Lower leg skin (tissue), 3 donors: ENCODE measurements around the gene ENAH.

Experiments used
- POLR2A ChIP-seq, 2 donors: fragments of 450-650 bp; IDR thresholded peaks; one replicate each; pipeline ENCODE4 v1.6.1; 2016 to 2017; ENCODE audit warnings: antibody characterized with exemption in 2 of 2, mild to moderate bottlenecking in 1 of 2, moderate library complexity in 1 of 2
- TF ChIP-seq, protein P1 (sequence below), 3 donors: fragments of 450-650 bp; IDR thresholded peaks; one replicate each; pipeline ENCODE4 v1.5.1; 2016; ENCODE audit warnings: antibody characterized with exemption in 3 of 3, mild to moderate bottlenecking in 3 of 3, moderate library complexity in 2 of 3

DNA sequence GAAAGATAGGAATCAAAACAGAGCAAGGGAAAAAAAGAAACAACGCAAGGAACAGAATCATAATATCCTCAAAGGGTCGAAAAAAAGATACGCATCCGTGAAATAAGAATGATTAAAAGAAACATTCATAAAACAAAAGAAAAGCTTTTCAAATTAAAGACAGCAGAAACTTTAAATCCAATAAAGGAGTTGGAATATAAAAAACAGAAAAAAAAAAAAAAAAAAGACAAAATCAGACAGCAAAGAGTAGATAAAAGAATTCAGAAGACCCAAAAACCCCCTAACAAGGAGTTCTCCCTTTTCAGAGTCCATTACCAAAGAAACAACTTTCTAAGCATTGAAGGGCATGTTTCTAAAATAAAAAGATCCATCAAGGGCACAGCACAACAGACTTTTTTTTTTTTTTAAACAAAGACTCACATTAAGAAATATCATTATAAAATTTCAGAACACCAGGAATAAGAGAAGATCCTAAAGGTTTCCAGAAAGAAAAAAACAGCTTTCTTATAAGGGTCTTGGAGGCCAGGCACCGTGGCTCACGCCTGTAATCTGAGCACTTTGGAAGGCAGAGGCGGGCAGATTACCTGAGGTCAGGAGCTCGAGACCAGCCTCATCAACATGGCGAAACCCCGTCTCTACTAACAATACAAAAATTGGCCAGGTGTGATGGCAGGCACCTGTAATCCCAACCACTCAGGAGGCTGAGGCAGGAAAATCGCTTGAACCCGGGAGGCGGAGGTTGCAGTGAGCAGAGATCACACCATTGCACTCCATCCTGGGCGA lies 44.7 kb downstream of the ENAH start:
- no peak for TF ChIP-seq POLR2A (IDR thresholded peaks at IDR 0.05)
- TF ChIP-seq, protein P1, sequence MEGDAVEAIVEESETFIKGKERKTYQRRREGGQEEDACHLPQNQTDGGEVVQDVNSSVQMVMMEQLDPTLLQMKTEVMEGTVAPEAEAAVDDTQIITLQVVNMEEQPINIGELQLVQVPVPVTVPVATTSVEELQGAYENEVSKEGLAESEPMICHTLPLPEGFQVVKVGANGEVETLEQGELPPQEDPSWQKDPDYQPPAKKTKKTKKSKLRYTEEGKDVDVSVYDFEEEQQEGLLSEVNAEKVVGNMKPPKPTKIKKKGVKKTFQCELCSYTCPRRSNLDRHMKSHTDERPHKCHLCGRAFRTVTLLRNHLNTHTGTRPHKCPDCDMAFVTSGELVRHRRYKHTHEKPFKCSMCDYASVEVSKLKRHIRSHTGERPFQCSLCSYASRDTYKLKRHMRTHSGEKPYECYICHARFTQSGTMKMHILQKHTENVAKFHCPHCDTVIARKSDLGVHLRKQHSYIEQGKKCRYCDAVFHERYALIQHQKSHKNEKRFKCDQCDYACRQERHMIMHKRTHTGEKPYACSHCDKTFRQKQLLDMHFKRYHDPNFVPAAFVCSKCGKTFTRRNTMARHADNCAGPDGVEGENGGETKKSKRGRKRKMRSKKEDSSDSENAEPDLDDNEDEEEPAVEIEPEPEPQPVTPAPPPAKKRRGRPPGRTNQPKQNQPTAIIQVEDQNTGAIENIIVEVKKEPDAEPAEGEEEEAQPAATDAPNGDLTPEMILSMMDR (IDR thresholded peaks at IDR 0.05) = no peak
